Neural cell (in vitro differentiated cells): ENCODE results near the gene PKHD1.

Source experiments
- EP300 ChIP-seq: fragments of 450-650 bp; conservative IDR thresholded peaks from 2 replicates; pipeline ENCODE4 v1.6.1; 2014; ENCODE audit warnings: antibody characterized with exemption, mild to moderate bottlenecking, moderate library complexity; ENCODE audit not compliant: poor library complexity, severe bottlenecking
- TAF1 ChIP-seq: IDR thresholded peaks from 2 replicates; pipeline ENCODE4 v1.6.1; 2012; ENCODE audit warnings: low read depth
- TF ChIP-seq, protein P1 (sequence below): fragments of 450-650 bp; IDR thresholded peaks from 2 replicates; pipeline ENCODE4 v1.5.1; 2014; ENCODE audit warnings: antibody characterized with exemption, mild to moderate bottlenecking, moderate library complexity; ENCODE audit not compliant: poor library complexity, severe bottlenecking

DNA sequence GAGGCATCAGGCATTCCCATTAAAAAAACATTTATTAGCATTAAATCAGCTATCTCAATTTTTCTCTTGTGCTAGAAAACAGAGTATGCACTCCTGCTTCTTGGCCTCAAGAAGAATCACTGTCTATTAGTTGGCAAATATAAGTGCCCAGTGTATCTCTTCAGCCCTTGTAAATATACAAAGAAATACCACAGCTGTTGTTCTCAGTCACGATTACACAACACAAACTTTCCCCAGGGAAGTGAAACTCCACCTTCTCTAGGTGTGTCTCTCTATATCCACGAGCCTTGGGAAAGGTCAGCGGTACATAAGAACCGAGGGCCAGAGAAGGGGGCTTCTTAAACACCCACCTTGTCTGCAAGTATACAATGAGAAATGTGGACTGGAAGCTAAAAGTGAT lies 194.7 kb downstream of the PKHD1 start:
- TF ChIP-seq, protein P1, sequence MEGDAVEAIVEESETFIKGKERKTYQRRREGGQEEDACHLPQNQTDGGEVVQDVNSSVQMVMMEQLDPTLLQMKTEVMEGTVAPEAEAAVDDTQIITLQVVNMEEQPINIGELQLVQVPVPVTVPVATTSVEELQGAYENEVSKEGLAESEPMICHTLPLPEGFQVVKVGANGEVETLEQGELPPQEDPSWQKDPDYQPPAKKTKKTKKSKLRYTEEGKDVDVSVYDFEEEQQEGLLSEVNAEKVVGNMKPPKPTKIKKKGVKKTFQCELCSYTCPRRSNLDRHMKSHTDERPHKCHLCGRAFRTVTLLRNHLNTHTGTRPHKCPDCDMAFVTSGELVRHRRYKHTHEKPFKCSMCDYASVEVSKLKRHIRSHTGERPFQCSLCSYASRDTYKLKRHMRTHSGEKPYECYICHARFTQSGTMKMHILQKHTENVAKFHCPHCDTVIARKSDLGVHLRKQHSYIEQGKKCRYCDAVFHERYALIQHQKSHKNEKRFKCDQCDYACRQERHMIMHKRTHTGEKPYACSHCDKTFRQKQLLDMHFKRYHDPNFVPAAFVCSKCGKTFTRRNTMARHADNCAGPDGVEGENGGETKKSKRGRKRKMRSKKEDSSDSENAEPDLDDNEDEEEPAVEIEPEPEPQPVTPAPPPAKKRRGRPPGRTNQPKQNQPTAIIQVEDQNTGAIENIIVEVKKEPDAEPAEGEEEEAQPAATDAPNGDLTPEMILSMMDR = no peak
- no peak for TF ChIP-seq TAF1
- TF ChIP-seq EP300 = no peak
